ENCODE measurements around the gene ZNF784.

- TF ChIP-seq CHAMP1 (IDR thresholded peaks at IDR 0.05), result no peak
- no peak for TF ChIP-seq POU5F1 (IDR thresholded peaks at IDR 0.05; ENCODE audit: borderline replicate concordance, low read depth, low read length, partially characterized antibody)
- no peak for TF ChIP-seq NR1H2 (CRISPR knock-in tag; IDR thresholded peaks at IDR 0.05)
- TF ChIP-seq NR4A1 (CRISPR knock-in tag; IDR thresholded peaks at IDR 0.05), result no peak
- no peak for TF ChIP-seq NR4A1 (tag; IDR thresholded peaks at IDR 0.05)
- no peak for TF ChIP-seq IFI16 (CRISPR knock-in tag; IDR thresholded peaks at IDR 0.05)
- no peak for TF ChIP-seq ZNF77 (CRISPR knock-in tag; IDR thresholded peaks at IDR 0.05)
- no peak for TF ChIP-seq CTCF (IDR thresholded peaks at IDR 0.05 in 2 of 3, conservative IDR thresholded peaks at IDR 0.05 in 1 of 3; ENCODE audit: insufficient read depth in 2 of 3, low read depth in 1 of 3, low read length in 3 of 3)
- TF ChIP-seq RNF2 (IDR thresholded peaks at IDR 0.05), result no peak
- TF ChIP-seq ZNF778 (CRISPR knock-in tag; IDR thresholded peaks at IDR 0.05), result no peak
- no peak for TF ChIP-seq DPF2 (IDR thresholded peaks at IDR 0.05)
- no peak for TF ChIP-seq SRSF9 (IDR thresholded peaks at IDR 0.05; ENCODE audit: borderline replicate concordance, low read depth, low read length)
- TF ChIP-seq TAF1 (IDR thresholded peaks at IDR 0.05; ENCODE audit: control insufficient read depth, extremely low read depth, insufficient read depth, low read length, severe bottlenecking), result no peak
Measured at GRCh38 chr19:55636723-55637122, 12.4 kb upstream of the ZNF784 start.

Data from K562 (cell line).